Activated CD8-positive, alpha-beta memory T cell treated with anti-CD3 and anti-CD28 coated beads for 36 hours (primary cell): ENCODE results near the gene SCIN. TPM values are rescaled to one million over a fixed set of nuclear protein-coding genes. Genes with fewer than 3 reads are reported as not detected.
"Not testable (repeated sequence)": the region's sequence is repeated elsewhere in the genome, so short reads cannot be mapped to it uniquely, and the experiment has no call there.

ENCODE experiments used
- CTCF ChIA-PET: fragments of 350-600 bp; sonication (Branson Sonifier 250); formaldehyde crosslinking; loops from one replicate; lab custom pipeline; 2021; ENCODE audit warnings: antibody characterized with exemption; lab: Charles Lee
- POLR2A ChIA-PET: fragments of 350-600 bp; sonication (Branson Sonifier 250); formaldehyde crosslinking; loops from one replicate; lab custom pipeline; 2021; ENCODE audit warnings: antibody characterized with exemption; lab: Charles Lee
- total RNA-seq, 2 experiments: library from RNA; stranded (reverse); gene quantifications; one replicate each; pipeline ENCODE4 v1.2.3, GENCODE V29; 2021

The SCIN gene
- under 1 TPM; 0.08 to 0.27 TPM for total RNA-seq

DNA sequence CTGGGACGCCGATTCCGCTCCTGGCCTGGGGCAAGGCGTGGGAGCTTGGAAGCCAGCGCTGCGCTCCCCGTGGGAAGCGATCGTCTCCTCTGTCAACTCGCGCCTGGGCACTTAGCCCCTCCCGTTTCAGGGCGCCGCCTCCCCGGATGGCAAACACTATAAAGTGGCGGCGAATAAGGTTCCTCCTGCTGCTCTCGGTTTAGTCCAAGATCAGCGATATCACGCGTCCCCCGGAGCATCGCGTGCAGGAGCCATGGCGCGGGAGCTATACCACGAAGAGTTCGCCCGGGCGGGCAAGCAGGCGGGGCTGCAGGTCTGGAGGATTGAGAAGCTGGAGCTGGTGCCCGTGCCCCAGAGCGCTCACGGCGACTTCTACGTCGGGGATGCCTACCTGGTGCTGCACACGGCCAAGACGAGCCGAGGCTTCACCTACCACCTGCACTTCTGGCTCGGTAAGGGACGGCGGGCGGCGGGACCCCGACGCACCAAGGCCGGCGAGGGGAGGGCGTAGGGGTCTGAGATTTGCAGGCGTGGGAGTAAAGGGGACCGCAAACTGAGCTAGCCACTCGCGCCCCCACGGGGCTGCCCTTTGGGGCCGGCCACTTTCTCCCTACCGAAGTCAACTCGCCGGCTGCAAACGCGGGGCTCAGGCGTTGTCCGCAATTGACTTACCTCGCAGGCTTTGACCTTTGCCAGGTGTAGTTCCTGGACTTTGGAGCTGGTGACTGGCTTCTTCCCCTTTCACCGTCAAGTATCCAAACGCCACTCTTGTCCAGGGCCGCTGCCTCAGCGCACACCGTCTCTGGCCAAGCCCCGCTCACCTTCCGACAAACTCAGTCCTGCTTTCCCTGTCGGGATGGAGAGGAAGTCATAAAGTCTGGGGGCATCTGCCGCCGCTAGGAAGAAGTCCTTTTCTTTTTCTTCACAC lies at the start of gene SCIN:
TSS of gene SCIN (plus strand) at position 187 of the 928 bp plus-strand sequence. CDS start at position 254, 67 bp downstream.
- ChIA-PET POLR2A (no interaction called here), CTCF (no interaction called here)

DNA sequence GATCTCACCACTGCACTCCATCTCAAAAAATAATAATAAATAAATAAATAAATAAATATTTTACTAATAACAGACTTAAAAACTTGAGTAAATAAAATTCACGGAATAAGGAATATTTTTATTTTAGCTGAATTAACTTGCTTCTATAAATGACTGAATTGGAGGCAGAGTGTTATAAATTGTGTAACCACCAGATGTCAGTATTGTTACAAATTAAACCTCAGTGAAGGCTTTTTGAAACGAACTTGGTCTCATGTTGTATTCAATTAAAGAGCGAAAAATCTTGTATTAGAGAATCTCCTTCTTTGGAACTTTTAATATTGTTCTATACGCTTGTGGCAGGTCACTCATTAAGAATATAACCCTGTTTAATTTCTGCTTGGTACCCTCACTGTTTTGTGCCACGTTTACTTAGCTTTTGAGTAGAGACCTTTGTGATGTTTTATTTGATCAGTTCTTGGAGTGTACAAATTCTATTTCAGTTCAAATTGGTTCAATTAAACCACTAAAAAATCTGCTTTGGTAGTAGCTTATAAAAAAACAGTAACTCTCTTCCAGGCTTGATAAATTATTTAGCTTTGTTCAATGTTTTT lies 45.6 kb upstream of the SCIN start:
- ChIA-PET CTCF (interaction anchor here (0.7 to 1.6 kb wide), 5 partner anchors 14 to 314 kb away, joined by 3 to 6 read pairs (median 3); partner anchors contain the start of gene TMEM106B), POLR2A (no interaction called here)

DNA sequence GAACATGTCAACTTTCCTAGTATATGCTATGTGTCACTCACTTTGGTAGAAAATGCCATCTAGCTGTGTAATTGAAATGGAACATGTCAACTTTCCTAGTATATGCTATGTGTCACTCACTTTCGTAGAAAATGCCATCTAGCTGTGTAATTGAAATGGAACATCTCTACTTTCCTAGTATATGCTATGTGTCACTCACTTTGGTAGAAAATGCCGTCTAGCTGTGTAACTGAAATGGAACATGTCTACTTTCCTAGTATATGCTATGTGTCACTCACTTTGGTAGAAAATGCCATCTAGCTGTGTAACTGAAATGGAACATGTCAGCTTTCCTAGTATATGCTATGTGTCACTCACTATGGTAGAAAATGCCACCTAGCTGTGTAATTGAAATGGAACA lies 43.8 kb upstream of the SCIN start:
- POLR2A ChIA-PET, CTCF ChIA-PET: not testable (repeated sequence)

DNA sequence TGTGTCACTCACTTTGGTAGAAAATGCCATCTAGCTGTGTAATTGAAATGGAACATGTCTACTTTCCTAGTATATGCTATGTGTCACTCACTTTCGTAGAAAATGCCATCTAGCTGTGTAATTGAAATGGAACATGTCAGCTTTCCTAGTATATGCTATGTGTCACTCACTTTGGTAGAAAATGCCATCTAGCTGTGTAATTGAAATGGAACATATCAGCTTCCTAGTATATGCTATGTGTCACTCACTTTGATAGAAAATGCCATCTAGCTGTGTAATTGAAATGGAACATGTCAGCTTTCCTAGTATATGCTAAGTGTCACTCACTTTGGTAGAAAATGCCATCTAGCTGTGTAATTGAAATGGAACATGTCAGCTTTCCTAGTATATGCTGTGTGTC lies 42.9 kb upstream of the SCIN start:
- POLR2A ChIA-PET, CTCF ChIA-PET: not testable (repeated sequence)

DNA sequence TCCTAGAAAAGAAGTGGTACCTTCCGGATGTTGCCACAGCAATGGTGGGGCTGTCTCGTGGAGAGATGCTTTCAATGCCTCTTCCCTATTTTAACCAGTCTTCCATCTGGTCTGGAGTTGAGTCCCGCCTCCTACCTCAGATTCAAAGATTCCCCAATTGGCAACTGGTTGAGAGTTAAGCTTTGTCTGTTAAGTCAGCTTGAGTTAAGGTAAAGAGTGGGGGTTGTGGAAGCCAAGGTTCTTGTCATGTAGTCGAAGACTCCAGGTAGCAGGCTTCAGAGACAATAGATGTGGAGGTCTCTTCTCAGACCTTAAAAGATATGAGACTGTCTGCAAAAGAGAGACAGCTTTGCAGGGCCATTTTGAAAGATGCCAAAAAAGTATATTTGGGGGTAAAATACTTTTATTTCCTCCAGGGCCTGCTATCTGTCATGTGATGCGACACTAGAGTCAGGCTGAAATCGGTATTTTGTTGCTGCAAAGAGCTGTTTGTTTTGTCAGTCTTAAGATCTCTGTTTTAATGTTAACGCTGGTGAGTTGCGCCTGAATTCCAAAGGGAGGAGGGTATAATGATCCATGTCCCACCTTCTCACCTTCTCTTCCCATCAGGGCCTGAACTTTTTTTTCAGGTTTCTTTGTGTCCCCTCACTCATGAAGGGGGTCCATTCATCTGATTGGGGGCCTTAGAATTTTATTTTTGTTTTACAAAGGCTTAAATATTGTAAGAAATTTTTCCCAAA lies 40.4 kb upstream of the SCIN start:
- CTCF ChIA-PET: no interaction called here
- POLR2A ChIA-PET: no interaction called here

DNA sequence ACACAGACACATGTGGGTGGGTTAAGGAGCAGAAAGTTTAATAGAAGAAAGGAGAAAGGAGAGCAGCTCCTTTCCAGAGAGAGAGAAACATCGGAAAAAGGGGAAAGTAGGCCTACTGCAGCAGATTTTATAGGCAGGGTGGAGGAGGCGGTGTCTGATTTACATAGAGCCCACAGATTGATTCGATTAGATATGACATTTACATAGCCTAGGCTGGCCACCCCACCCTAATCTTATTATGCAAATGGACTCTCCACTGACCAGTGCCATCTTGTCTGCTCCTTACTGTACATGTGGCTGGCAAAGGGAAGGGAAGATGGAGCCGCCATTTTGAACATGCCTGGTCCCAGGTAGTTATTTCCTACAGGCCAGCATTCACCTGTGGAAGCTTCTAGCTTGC lies 38.7 kb upstream of the SCIN start:
- CTCF ChIA-PET: no interaction called here
- POLR2A ChIA-PET: no interaction called here

DNA sequence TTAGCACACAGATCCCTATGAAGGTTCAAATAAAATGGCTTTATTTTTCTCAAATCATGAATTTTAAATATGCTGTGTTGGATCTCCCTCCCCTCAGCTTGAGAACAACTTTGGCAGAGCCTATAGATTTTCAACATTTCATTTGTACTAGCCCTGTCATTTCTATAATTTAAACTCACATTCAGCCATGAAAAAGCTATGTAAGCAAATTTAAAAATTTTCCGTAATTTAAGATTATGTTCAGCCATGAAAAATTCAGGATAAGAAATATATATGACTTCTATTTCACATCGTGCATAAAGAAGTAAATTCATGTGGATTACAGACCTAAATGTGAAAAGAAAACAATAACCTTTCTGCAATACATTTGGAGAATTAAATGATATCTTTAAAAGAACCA lies 36.5 kb upstream of the SCIN start:
- ChIA-PET CTCF (no interaction called here), POLR2A (no interaction called here)

DNA sequence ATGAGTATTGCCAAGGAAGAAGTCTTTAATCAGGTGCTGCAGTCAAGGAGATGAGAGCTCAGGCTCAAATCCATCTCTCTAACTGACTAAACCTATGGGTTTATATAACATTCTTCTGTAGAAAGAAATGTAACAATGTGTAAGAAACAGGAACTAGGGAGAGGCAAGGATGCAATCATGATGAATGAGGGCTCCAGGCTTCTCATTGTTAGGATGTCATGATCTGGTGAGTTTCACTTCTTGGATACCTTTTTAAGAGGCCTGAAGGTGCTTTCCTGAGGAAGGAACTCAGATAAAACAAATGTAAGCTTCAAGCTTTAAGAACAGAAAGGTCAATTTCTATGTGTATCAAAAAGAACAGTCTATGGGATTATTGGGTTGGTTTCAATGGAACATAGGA lies 30.8 kb upstream of the SCIN start:
- CTCF ChIA-PET: no interaction called here
- POLR2A ChIA-PET: no interaction called here

DNA sequence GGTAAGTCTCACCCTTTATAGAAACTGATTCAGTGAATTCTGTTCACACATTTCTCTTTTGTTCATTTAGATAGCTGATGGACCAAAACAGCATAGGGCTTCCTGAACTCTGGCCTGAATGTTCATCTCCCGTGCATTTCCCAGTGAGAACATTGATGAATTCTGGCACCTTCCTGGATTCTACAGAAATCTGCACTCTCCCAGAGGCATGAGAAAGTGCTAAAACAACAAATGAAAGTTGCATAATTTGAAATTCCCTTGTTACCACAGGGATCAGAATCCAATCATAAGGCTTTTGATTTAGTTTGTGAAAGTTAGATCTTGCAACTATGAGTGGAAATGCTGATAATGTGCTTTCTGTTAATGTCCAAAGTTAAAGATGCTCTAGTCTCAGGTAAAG lies 29.7 kb upstream of the SCIN start:
- POLR2A ChIA-PET: no interaction called here
- CTCF ChIA-PET: no interaction called here

DNA sequence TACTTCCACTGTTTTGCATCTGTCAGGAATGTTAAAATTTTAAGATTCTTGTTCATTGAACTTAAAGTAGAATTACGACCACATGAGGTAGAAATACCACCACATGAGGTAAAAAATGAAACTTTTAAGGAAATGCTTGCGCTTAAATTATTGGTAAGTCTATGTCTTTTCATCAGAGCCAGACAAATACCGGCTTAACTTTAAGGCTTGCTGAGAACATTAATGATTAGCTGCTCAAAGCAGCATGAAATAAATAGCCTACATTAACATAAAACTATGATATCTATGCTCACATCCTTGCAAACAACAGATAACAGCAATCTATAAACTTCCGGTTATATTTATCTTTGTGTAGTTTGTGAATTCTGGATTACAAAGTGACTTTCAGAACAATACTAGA lies 26.9 kb upstream of the SCIN start:
- ChIA-PET CTCF (no interaction called here), POLR2A (no interaction called here)

DNA sequence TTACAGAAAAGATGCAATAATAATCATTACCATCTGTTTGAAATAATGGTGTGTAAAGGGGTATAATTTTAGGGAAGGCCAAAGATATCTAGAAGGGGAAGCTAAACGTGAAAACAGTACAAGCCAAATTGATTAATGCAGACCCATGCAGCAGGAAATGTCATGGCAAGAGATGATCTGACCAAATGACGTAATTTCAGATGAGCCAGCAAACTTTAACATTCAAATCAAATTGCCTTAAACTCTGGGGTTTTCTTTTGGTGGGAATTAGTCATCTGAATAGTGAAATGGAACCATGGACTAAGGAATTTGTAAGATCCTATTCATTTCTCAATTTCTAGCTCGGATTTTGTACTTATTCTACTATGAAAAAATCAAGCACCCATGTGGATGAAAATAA lies 21.4 kb upstream of the SCIN start:
- ChIA-PET POLR2A (no interaction called here), CTCF (no interaction called here)

DNA sequence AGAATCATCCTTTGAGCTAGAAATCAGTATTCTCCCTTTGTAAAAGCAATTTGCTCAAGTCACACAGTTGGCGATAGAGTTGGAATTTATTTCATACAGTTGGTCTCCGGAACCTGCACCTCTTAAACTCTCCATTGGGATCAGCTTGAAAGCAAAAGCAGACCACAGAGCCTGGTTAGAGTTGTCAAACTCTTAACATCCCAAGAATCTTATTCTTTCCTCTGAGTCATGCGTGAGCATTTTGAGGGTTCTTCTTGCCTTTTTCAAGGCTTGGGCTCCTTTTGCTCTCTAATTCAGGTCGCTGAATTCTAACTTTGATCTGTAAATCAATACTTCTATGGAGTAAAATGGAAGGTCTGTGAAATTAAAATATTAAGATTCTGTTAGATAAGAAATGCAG lies 19.6 kb upstream of the SCIN start:
- POLR2A ChIA-PET: no interaction called here
- CTCF ChIA-PET: no interaction called here

DNA sequence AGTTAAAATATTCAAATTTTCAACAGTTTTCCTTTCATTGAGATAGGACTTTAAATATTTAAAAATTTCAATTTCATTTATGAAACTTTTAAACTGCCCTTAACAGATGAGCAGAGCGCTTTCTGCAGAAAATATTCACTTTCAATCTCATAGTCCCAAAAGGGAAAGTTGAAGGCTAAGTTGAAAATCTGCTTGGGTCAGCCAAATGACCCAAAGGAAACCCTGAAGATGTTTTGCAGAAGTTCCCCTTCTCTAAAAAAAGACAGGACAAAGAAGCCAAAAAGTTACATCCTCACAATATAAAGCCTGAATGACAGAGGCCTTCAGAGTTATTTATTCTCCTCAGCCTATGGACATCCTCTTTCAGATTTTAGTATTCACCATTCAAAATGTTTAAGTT lies 17.6 kb upstream of the SCIN start:
- ChIA-PET CTCF (no interaction called here), POLR2A (no interaction called here)

DNA sequence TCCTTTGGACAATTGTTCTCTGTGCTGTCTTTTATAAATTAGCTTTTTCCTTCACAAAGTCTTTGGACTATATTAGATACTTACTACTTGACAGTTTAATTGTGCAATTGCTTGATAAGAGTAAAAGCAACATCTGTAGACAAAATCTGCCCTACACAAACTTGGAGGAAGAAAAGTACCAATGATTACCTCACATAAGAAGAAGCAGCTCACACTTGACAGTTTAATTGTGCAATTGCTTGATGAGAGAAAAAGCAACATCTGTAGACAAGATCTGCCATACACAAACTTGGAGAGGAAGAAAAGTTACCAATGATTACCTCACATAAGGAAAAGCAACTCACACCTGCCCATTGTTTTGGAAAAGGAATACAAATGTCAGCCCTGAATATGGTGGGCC lies 17.1 kb upstream of the SCIN start:
- ChIA-PET POLR2A (no interaction called here), CTCF (no interaction called here)

DNA sequence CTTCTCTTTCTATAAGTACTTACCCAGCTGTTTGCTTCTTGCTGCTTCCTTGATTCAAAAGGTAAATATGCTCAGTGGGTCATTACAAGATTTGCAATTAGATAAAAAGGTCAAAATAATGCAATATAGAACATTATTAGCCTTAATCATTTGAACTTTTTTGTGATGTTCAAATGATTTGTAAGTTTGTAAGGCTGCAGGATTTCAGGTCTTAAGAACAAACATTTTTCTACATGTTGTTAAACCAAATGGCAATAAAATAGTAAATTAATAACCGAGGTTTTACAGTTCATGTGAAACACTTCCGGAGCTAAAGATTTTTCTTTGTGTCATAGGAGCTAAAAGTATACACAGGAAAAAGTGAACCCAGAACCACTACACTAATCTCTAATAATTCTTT lies 16.2 kb upstream of the SCIN start:
- CTCF ChIA-PET: interaction anchor here (0.6 kb wide), 1 partner anchor 392 kb away, joined by 3 read pairs; no protein-coding TSS in a partner anchor
- POLR2A ChIA-PET: no interaction called here

DNA sequence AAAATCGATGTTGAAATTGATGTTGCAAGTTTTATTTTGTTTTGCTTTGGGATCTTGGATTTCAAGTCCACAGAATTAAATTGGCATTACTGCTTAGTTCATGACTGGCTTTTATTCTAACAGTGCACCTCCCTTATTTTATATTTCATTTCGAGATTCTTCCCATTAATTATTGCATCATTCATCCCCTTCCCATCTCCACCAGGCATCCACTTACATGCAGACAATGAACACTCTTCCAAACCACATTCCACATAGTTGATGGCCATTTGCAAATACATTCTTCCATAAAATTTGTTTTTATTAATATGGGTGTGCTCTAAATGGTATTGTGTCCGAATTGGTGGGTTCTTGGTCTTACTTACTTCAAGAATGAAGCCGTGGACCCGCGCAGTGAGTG lies 15.6 kb upstream of the SCIN start:
- CTCF ChIA-PET: no interaction called here
- POLR2A ChIA-PET: no interaction called here

DNA sequence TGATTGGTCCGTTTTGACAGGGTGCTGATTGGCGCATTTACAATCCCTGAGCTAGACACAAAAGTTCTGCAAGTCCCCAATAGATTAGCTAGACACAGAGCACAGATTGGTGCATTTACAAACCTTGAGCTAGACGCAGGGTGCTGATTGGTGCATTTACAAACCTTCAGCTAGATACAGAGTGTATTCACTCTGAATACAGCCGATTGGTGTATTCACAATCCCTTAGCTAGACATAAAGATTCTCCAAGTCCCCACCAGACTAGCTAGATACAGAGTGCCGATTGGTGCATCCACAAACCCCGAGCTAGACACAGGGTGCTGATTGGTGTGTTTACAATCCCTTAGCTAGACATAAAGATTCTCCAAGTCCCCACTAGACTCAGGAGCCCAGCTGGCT lies 14.8 kb upstream of the SCIN start:
- CTCF ChIA-PET, POLR2A ChIA-PET: not testable (repeated sequence)

DNA sequence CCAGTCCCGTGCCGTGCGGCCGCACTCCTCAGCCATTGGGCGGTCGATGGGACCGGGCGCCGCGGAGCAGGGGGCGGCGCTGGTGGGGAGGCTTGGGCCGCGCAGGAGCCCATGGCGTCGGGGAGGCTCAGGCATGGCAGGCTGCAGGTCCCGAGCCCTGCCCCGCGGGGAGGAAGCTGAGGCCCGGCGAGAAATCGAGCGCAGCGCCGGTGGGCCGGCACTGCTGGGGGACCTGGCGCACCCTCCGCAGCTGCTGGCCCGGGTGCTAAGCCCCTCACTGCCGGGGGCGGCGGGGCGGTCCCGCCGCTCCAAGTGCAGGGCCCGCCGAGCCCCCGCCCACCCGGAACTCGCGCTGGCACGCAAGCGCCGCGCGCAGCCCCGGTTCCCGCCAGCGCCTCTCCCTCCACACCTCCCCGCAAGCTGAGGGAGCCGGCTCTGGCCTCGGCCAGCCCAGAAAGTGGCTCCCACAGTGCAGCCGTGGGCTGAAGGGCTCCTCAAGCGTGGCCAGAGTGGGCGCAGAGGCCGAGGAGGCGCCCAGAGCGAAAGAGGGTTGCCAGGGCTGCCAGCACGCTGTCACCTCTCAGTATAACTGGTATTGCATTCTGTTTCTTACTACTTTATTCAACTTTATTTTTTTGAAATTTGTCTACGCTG lies 14.3 kb upstream of the SCIN start:
- POLR2A ChIA-PET, CTCF ChIA-PET: not testable (repeated sequence)

DNA sequence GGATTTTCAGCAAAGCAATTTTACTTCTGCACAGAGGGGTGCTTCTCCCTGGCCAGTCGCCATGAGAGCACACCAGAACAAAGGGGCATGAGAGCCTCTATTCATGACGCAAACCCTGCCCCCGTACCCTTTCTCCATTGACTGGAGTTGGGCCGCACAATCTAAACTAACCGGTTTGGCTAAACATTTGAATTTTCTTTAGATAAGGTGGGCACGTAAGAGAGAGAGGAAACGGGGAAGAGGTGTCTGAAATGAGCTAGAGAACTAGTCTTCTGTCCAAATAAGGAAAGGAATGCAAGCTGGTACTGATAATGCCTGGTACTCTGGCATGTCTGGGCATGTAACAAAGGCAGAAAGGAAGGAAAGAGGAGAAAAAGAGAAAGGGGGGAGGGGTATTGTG lies 13.2 kb upstream of the SCIN start:
- ChIA-PET POLR2A (no interaction called here), CTCF (no interaction called here)
